ENCODE data around the gene FH. TPM values are rescaled to one million over a fixed set of nuclear protein-coding genes. Genes with fewer than 3 reads are reported as not detected.

The FH gene
- total RNA-seq, 2 experiments from 2014 or later, result 44.0 to 72.1 TPM

DNA sequence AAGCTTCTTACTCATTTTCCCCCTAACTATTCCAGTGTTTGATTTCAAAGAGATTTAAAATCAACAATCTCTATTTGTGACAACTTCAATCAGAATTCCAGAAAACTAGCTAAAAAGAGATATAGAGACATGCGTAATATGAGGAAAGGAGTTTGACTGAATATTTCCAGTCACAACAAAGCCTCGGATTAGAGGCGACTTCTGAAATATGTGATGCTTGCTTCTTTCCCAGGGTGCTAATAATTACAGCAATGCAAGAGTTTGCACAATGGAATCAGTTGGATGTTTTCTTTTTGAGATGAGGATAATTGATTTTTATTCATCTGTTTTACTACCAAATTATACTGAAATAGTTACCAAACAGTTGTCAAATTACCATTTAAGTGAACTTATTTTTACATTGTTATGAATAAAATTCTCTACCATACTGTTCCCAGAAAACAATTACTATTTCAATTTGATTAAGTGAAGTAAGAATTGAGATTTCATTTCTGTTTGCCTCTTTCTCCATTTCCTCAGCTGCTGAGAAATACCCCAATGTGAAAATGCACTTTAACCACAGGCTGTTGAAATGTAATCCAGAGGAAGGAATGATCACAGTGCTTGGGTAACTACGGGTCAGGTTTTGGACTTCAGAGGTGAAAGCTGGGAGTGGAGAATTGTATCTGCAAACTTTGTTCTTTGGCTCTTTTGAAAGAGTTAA lies 40.7 kb upstream of the FH start:
- TF ChIP-seq, protein P1, sequence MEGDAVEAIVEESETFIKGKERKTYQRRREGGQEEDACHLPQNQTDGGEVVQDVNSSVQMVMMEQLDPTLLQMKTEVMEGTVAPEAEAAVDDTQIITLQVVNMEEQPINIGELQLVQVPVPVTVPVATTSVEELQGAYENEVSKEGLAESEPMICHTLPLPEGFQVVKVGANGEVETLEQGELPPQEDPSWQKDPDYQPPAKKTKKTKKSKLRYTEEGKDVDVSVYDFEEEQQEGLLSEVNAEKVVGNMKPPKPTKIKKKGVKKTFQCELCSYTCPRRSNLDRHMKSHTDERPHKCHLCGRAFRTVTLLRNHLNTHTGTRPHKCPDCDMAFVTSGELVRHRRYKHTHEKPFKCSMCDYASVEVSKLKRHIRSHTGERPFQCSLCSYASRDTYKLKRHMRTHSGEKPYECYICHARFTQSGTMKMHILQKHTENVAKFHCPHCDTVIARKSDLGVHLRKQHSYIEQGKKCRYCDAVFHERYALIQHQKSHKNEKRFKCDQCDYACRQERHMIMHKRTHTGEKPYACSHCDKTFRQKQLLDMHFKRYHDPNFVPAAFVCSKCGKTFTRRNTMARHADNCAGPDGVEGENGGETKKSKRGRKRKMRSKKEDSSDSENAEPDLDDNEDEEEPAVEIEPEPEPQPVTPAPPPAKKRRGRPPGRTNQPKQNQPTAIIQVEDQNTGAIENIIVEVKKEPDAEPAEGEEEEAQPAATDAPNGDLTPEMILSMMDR (conservative IDR thresholded peaks at IDR 0.05; ENCODE audit: low read length), result no peak
- TF ChIP-seq EZH2phosphoT487 (IDR thresholded peaks at IDR 0.05; ENCODE audit: borderline replicate concordance, low read depth, low read length), result no peak
- Histone ChIP-seq H3K4me2 (ENCODE audit: low read length) (no peak overlapping the region), H3K36me3 (ENCODE audit: insufficient read depth, low read length) (peaks cover 33% of the 10 kb centered on the region), H4K20me1 (ENCODE audit: insufficient read depth, low read length) (no peaks in the 10 kb centered on the region), H3K4me1 (ENCODE audit: insufficient read depth, low read length, poor library complexity, severe bottlenecking) (no peaks in the 10 kb centered on the region), H3K9me3 (ENCODE audit: low read length) (no peaks in the 10 kb centered on the region), H2AFZ (ENCODE audit: low read length) (no peak overlapping the region), H3K27ac (ENCODE audit: low read depth, low read length, poor library complexity, severe bottlenecking) (no peak overlapping the region), H3K9me2 (ENCODE audit: insufficient read depth, low read length) (no peaks in the 10 kb centered on the region), H3K79me2 (ENCODE audit: insufficient read depth, low read depth, low read length) (no peaks in the 10 kb centered on the region), H3K4me3 (ENCODE audit: low read depth, low read length, poor library complexity, severe bottlenecking) (no peak overlapping the region)
- intact Hi-C loops (cut with micrococcal nuclease; ENCODE audit: unreplicated experiment), result no loop called here
- BruUV-seq (replicated peaks), result no TSS peak
- CTCF ChIA-PET (ENCODE audit: unreplicated experiment), result no interaction called here
- DNase-seq (ENCODE audit: low spot score), result no peak
- POLR2A ChIA-PET, result interaction anchor here (1.0 kb wide), 1 partner anchor 9 kb away, joined by 3 read pairs; no protein-coding TSS in a partner anchor

DNA sequence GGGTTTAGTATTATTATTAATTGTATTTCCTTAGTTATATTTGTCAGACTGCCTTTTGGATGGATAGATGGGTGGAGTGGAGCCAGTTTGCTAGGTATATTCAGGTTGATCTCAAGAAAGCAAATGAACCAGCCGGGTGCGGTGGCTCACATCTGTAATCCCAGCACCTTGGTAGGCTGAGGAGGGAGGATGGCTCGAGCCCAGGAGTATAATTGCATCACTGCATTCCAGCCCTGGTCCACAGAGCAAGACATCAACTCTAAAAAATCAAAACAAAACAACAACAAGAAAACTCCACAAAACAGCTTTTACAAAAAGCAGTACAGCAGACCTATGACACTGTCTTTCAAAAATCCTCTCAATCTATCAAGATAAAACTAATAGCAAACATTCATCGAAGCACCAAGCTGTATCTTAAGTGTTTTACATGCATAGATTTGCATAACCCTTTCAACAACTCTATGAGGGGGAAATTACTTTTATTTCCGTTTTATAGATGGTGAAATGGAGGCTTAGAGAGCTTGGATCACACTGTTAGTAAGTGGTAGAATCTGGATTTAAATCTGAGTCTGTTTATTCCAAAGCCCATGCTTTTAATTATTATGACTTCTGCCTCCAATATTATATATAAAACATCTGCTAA lies 38.1 kb upstream of the FH start:
- intact Hi-C loops (cut with micrococcal nuclease; ENCODE audit: unreplicated experiment), result no loop called here

More for the DNA sequence above, 38.1 kb upstream of the FH start:
- peaks cover 31% of the 10 kb centered on the region for H3K36me3 ChIP-seq (ENCODE audit: insufficient read depth, low read length)
- H3K4me3 ChIP-seq (ENCODE audit: low read depth, low read length, poor library complexity, severe bottlenecking), result no peak overlapping the region
- DNase-seq (ENCODE audit: low spot score), result no peak
- H3K4me2 ChIP-seq (ENCODE audit: low read length), result no peak overlapping the region
- peaks cover 2% of the 10 kb centered on the region for H3K4me1 ChIP-seq (ENCODE audit: insufficient read depth, low read length, poor library complexity, severe bottlenecking)
- TF ChIP-seq EZH2phosphoT487 (IDR thresholded peaks at IDR 0.05; ENCODE audit: borderline replicate concordance, low read depth, low read length), result no peak
- TF ChIP-seq, protein P1 (conservative IDR thresholded peaks at IDR 0.05; ENCODE audit: low read length), result no peak
- H2AFZ ChIP-seq (ENCODE audit: low read length), result no peak overlapping the region
- H4K20me1 ChIP-seq (ENCODE audit: insufficient read depth, low read length), result no peaks in the 10 kb centered on the region
- H3K79me2 ChIP-seq (ENCODE audit: insufficient read depth, low read depth, low read length), result no peaks in the 10 kb centered on the region
- CTCF ChIA-PET (ENCODE audit: unreplicated experiment), result no interaction called here
- H3K9me3 ChIP-seq (ENCODE audit: low read length), result no peaks in the 10 kb centered on the region
- no peak overlapping the region for H3K27ac ChIP-seq (ENCODE audit: low read depth, low read length, poor library complexity, severe bottlenecking)
- POLR2A ChIA-PET, result interaction anchor here (0.9 kb wide), 1 partner anchor 15 kb away, joined by 3 read pairs; no protein-coding TSS in a partner anchor
- no TSS peak for BruUV-seq (replicated peaks)
- H3K9me2 ChIP-seq (ENCODE audit: insufficient read depth, low read length), result no peaks in the 10 kb centered on the region

Data from OCI-LY7 (cell line).